ENCODE data around the gene STK10. TPM values are rescaled to one million over a fixed set of nuclear protein-coding genes. Genes with fewer than 3 reads are reported as not detected.
A peak's percentile ranks its signal among the peaks of the same experiment; 100 is the strongest.

The STK10 gene
- total and polyA plus RNA-seq, 4 donors = 2.8 to 21.7 (median 7.7) TPM

DNA sequence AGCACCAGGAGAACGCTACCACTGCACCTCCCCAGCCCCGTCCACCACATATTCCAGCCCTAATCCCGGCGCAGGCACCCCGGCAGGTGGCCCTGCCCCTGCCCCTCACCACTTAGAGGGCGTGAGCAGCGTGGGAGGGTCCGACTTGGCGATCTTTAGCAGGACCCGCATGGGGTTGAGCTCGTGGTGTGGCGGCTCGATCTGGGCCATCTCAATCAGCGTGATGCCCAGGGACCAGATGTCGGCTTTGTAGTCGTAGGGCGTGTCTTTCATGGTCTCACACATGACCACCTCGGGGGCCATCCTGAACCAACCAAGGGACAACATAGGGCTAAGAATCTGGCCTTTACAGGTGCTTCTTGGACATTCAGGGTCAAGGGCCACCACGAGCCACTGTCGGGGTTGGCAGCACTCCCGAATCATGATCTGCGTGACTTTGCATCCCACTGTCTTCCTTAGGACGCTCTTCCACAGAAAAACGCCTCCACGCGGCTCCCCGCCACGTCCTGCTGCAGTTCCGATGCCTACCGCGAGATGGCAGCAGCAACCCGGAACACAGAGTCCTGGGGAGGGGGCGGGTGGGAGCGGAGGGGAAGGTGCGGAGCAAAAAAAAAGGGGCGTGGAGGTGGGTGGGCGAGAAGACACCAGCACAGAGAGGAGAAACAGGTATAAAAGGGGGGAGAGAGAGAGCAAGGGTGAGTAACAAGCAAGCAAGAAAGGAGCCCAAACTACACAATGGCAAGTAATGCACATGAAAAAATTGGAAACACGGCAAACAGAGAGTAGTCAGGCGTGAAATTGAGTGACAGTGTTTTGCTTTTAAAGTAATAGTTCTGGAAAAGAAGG is 81.3 kb downstream of the STK10 start:
- peaks cover 0 to 4% (median 0%) of the 10 kb centered on the region in 4 donors for H3K36me3 ChIP-seq (ENCODE audit: control insufficient read depth in 4 of 4, insufficient read depth in 3 of 4, low read depth in 1 of 4, low read length in 3 of 4)
- H3K9ac ChIP-seq (ENCODE audit: low read depth in 1 of 2, low read length in 2 of 2) = no peak overlapping the region

GRCh38 chr5:172105811-172106210 is 82.2 kb downstream of the STK10 start:
- no peak for DNase-seq (ENCODE audit: low spot score)
- peaks cover 0 to 12% (median 6%) of the 10 kb centered on the region in 4 donors for H3K4me1 ChIP-seq (ENCODE audit: control insufficient read depth in 4 of 4, insufficient read depth in 4 of 4, low read length in 3 of 4)

More for the DNA sequence above, 81.3 kb downstream of the STK10 start:
- H3K27ac ChIP-seq (ENCODE audit: low read depth in 1 of 2, low read length in 2 of 2) = no peak overlapping the region
- H3K27me3 ChIP-seq (ENCODE audit: control insufficient read depth in 4 of 4, insufficient read depth in 4 of 4, low read length in 3 of 4) = no peaks in the 10 kb centered on the region
- WGBS = 32% methylated on average over 39 of the region's 39 CpGs
- peak; percentile 85 for TF ChIP-seq CTCF (IDR thresholded peaks at IDR 0.05; ENCODE audit: low read depth, low read length, missing input control)
- peak; percentile 79 to 89 for TF ChIP-seq RAD21 (IDR thresholded peaks at IDR 0.05)
- TF ChIP-seq YY1 (IDR thresholded peaks at IDR 0.05) = no peak
- peak; percentile 83 for DNase-seq (ENCODE audit: low spot score)
- H3K4me3 ChIP-seq (ENCODE audit: low read depth in 1 of 3, low read length in 3 of 3) = peak overlapping the region in 1 of 3 donors; percentile 6
- H3K4me1 ChIP-seq (ENCODE audit: control insufficient read depth in 4 of 4, insufficient read depth in 4 of 4, low read length in 3 of 4) = peaks cover 0 to 15% (median 6%) of the 10 kb centered on the region in 4 donors
- H3K9me3 ChIP-seq (ENCODE audit: control insufficient read depth in 4 of 4, low read length in 3 of 4) = no peaks in the 10 kb centered on the region

More at GRCh38 chr5:172105811-172106210, 82.2 kb downstream of the STK10 start:
- TF ChIP-seq NR2F2 (IDR thresholded peaks at IDR 0.05) (no peak), FOXA2 (IDR thresholded peaks at IDR 0.05) (no peak), GABPA (IDR thresholded peaks at IDR 0.05 in 1 of 2, conservative IDR thresholded peaks at IDR 0.05 in 1 of 2) (no peak), FOXA1 (IDR thresholded peaks at IDR 0.05) (no peak), MAX (IDR thresholded peaks at IDR 0.05) (no peak), TAF1 (conservative IDR thresholded peaks at IDR 0.05) (no peak), YY1 (IDR thresholded peaks at IDR 0.05) (no peak), EGR1 (IDR thresholded peaks at IDR 0.05; ENCODE audit: low read depth in 2 of 2) (no peak), HNF4G (IDR thresholded peaks at IDR 0.05) (no peak), SP1 (IDR thresholded peaks at IDR 0.05) (no peak), CTCF (IDR thresholded peaks at IDR 0.05; ENCODE audit: low read depth, low read length, missing input control) (no peak), REST (IDR thresholded peaks at IDR 0.05) (no peak), HNF4A (conservative IDR thresholded peaks at IDR 0.05) (no peak), RXRA (IDR thresholded peaks at IDR 0.05) (no peak), JUND (IDR thresholded peaks at IDR 0.05) (no peak), RAD21 (IDR thresholded peaks at IDR 0.05) (no peak)
- TF ChIP-seq, protein P1, sequence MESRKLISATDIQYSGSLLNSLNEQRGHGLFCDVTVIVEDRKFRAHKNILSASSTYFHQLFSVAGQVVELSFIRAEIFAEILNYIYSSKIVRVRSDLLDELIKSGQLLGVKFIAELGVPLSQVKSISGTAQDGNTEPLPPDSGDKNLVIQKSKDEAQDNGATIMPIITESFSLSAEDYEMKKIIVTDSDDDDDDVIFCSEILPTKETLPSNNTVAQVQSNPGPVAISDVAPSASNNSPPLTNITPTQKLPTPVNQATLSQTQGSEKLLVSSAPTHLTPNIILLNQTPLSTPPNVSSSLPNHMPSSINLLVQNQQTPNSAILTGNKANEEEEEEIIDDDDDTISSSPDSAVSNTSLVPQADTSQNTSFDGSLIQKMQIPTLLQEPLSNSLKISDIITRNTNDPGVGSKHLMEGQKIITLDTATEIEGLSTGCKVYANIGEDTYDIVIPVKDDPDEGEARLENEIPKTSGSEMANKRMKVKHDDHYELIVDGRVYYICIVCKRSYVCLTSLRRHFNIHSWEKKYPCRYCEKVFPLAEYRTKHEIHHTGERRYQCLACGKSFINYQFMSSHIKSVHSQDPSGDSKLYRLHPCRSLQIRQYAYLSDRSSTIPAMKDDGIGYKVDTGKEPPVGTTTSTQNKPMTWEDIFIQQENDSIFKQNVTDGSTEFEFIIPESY (IDR thresholded peaks at IDR 0.05) = no peak
- TF ChIP-seq, protein P2, sequence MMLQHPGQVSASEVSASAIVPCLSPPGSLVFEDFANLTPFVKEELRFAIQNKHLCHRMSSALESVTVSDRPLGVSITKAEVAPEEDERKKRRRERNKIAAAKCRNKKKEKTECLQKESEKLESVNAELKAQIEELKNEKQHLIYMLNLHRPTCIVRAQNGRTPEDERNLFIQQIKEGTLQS (IDR thresholded peaks at IDR 0.05) = no peak
- H3K9ac ChIP-seq (ENCODE audit: low read depth in 1 of 2, low read length in 2 of 2) = no peak overlapping the region
- 94% methylated on average over 14 of the region's 14 CpGs for WGBS
- H3K27ac ChIP-seq (ENCODE audit: low read depth in 1 of 2, low read length in 2 of 2) = no peak overlapping the region
- H3K4me3 ChIP-seq (ENCODE audit: low read depth in 1 of 3, low read length in 3 of 3) = no peak overlapping the region
- no peaks in the 10 kb centered on the region for H3K27me3 ChIP-seq (ENCODE audit: control insufficient read depth in 4 of 4, insufficient read depth in 4 of 4, low read length in 3 of 4)
- no peaks in the 10 kb centered on the region for H3K9me3 ChIP-seq (ENCODE audit: control insufficient read depth in 4 of 4, low read length in 3 of 4)
- H3K36me3 ChIP-seq (ENCODE audit: control insufficient read depth in 4 of 4, insufficient read depth in 3 of 4, low read depth in 1 of 4, low read length in 3 of 4) = peaks cover 0 to 4% (median 0%) of the 10 kb centered on the region in 4 donors
